A549 (cell line): ENCODE results near the gene MS4A1. TPM values are rescaled to one million over a fixed set of nuclear protein-coding genes. Genes with fewer than 3 reads are reported as not detected.

ENCODE experiments used
- ATAC-seq, 2 experiments: fragments of 200-7000 bp in 1 of 2; fragments of >200 bp in 1 of 2; cut with Nextera tagmentation in 1 of 2; cut with Tn5 transposase in 1 of 2; 3 replicates each; pipeline versions ENCODE4 v1.8.0 to v1.9.1; 2018 to 2020; ENCODE audit warnings: mild to moderate bottlenecking in 1 of 2, moderate library complexity in 1 of 2
- CTCF ChIA-PET: fragments of 300-600 bp; sonication (Branson Sonifier 250); formaldehyde crosslinking; extraction: SDS; loops from one replicate; lab custom pipeline; 2021; ENCODE audit warnings: antibody characterized with exemption, inconsistent platforms; lab: Yijun Ruan, JAX
- POLR2A ChIA-PET: fragments of 350-600 bp; formaldehyde crosslinking; extraction: SDS; loops from one replicate; lab custom pipeline; 2021; ENCODE audit warnings: antibody characterized with exemption, inconsistent platforms; lab: Yijun Ruan, JAX
- DNase-seq, 2 experiments: peaks; one replicate each; pipeline versions ENCODE4 v3.0.0 to v3.0.0-alpha.2; 2011 to 2016; ENCODE audit warnings: low read depth in 1 of 2, low spot score in 1 of 2
- FAIRE-seq: peaks from 2 replicates; lab custom pipeline; 2011; peaks lifted over from hg19 to GRCh38; lab: Jason Lieb, UNC
- H3K27ac ChIP-seq, 2 experiments: fragments of >200 bp; sonication (Bioruptor Twin); formaldehyde crosslinking; 3 replicates each; pipeline ENCODE4 v1.5.1; 2016 to 2017
- H3K4me1 ChIP-seq: fragments of >200 bp; sonication (Bioruptor Twin); formaldehyde crosslinking; 3 replicates; pipeline ENCODE4 v1.6.1; 2016
- H3K4me2 ChIP-seq: fragments of >200 bp; sonication (Bioruptor Twin); formaldehyde crosslinking; 3 replicates; pipeline ENCODE4 v1.6.1; 2016
- H3K4me3 ChIP-seq: fragments of >200 bp; sonication (Bioruptor Twin); formaldehyde crosslinking; 3 replicates; pipeline ENCODE4 v1.5.1; 2016
- H3K9me3 ChIP-seq: fragments of >200 bp; sonication (Bioruptor Twin); formaldehyde crosslinking; 3 replicates; pipeline ENCODE4 v1.6.1; 2016
- CEBPB ChIP-seq, 2 experiments: fragments of >200 bp in 1 of 2; sonication (Bioruptor Twin) in 1 of 2; formaldehyde crosslinking in 1 of 2; IDR thresholded peaks; 2 replicates each; pipeline ENCODE4 v1.6.1; 2012 to 2016
- CHD2 ChIP-seq: fragments of 150-350 bp; IDR thresholded peaks from 2 replicates; pipeline ENCODE4 v1.6.1; 2014; ENCODE audit warnings: low read length; ENCODE audit not compliant: partially characterized antibody
- CHD4 ChIP-seq: fragments of 200-600 bp; sonication (generic); IDR thresholded peaks from 2 replicates; pipeline ENCODE4 v1.6.1; 2016; ENCODE audit warnings: antibody characterized with exemption, mild to moderate bottlenecking, borderline replicate concordance
- CTCF ChIP-seq: fragments of >200 bp; sonication (Bioruptor Twin); formaldehyde crosslinking; IDR thresholded peaks from 3 replicates; pipeline ENCODE4 v1.5.1; 2016
- EHF ChIP-seq: fragments of 250-450 bp; sonication (Bioruptor Pico); IDR thresholded peaks from 2 replicates; pipeline ENCODE4 v1.5.0; 2020; ENCODE audit warnings: mild to moderate bottlenecking
- EHMT2 ChIP-seq: fragments of 200-600 bp; sonication (generic); IDR thresholded peaks from 2 replicates; pipeline ENCODE4 v1.6.1; 2016; ENCODE audit warnings: antibody characterized with exemption, low read depth, mild to moderate bottlenecking, moderate library complexity
- ELK1 ChIP-seq: fragments of 150-350 bp; IDR thresholded peaks from 2 replicates; pipeline ENCODE4 v1.6.1; 2014; ENCODE audit warnings: low read depth, mild to moderate bottlenecking, low read length
- EP300 ChIP-seq, 2 experiments: fragments of >200 bp; sonication (Bioruptor Twin); formaldehyde crosslinking; IDR thresholded peaks; 2 replicates in 1 of 2; 3 replicates in 1 of 2; pipeline ENCODE4 v1.6.1; 2016 to 2017
- ESRRA ChIP-seq: fragments of 150-350 bp; IDR thresholded peaks from 2 replicates; pipeline ENCODE4 v1.6.1; 2014; ENCODE audit warnings: mild to moderate bottlenecking, low read length, borderline replicate concordance
- FOSL2 ChIP-seq, 2 experiments: fragments of 450-650 bp in 1 of 2; fragments of >200 bp in 1 of 2; sonication (Bioruptor Twin) in 1 of 2; formaldehyde crosslinking; IDR thresholded peaks; 2 replicates each; pipeline versions ENCODE4 v1.5.0 to v1.6.1; 2016 to 2020; ENCODE audit warnings: mild to moderate bottlenecking in 1 of 2, moderate library complexity in 1 of 2
- GATA3 ChIP-seq: IDR thresholded peaks from 2 replicates; pipeline ENCODE4 v1.6.1; 2012; ENCODE audit warnings: borderline replicate concordance
- HES2 ChIP-seq: fragments of >200 bp; sonication (Bioruptor Twin); formaldehyde crosslinking; IDR thresholded peaks from 2 replicates; pipeline ENCODE4 v1.6.1; 2016
- HOXA7 ChIP-seq: fragments of 250-450 bp; sonication (Bioruptor Pico); IDR thresholded peaks from 2 replicates; pipeline ENCODE4 v1.5.0; 2020; ENCODE audit warnings: mild to moderate bottlenecking, moderate library complexity
- JUN ChIP-seq, 2 experiments: fragments of >200 bp; sonication (Bioruptor Twin); formaldehyde crosslinking; IDR thresholded peaks; 2 replicates in 1 of 2; 3 replicates in 1 of 2; pipeline ENCODE4 v1.6.1; 2016 to 2017
- MAZ ChIP-seq: fragments of 150-350 bp; IDR thresholded peaks from 2 replicates; pipeline ENCODE4 v1.6.1; 2014; ENCODE audit warnings: antibody characterized with exemption, low read depth, low read length, borderline replicate concordance
- PBX3 ChIP-seq: IDR thresholded peaks from 2 replicates; pipeline ENCODE4 v1.6.1; 2012
- POLR2A ChIP-seq: IDR thresholded peaks from 2 replicates; pipeline ENCODE4 v1.6.1; 2012; ENCODE audit warnings: mild to moderate bottlenecking, low read length
- RAD21 ChIP-seq, 2 experiments: fragments of >200 bp in 1 of 2; sonication (Bioruptor Twin) in 1 of 2; formaldehyde crosslinking in 1 of 2; IDR thresholded peaks in 1 of 2; conservative IDR thresholded peaks in 1 of 2; 2 replicates in 1 of 2; 3 replicates in 1 of 2; pipeline ENCODE4 v1.6.1; 2012 to 2018; ENCODE audit warnings: inconsistent platforms in 1 of 2
- RARB ChIP-seq: fragments of 250-450 bp; sonication (Bioruptor Pico); IDR thresholded peaks from 2 replicates; pipeline ENCODE4 v1.8.0; 2021; ENCODE audit warnings: mild to moderate bottlenecking, moderate library complexity
- RCOR1 ChIP-seq: fragments of 150-350 bp; IDR thresholded peaks from 2 replicates; pipeline ENCODE4 v1.6.1; 2014; ENCODE audit warnings: antibody characterized with exemption, low read length, low read depth
- RFX5 ChIP-seq: fragments of 450-650 bp; IDR thresholded peaks from 2 replicates; pipeline ENCODE4 v1.7.1; 2014; ENCODE audit warnings: antibody characterized with exemption, mild to moderate bottlenecking, moderate library complexity
- RNF2 ChIP-seq: fragments of 200-600 bp; sonication (generic); IDR thresholded peaks from 2 replicates; pipeline ENCODE4 v1.6.1; 2016; ENCODE audit warnings: low read depth, mild to moderate bottlenecking, antibody characterized with exemption, moderate library complexity, borderline replicate concordance
- SMC3 ChIP-seq: fragments of >200 bp; sonication (Bioruptor Twin); formaldehyde crosslinking; IDR thresholded peaks from 3 replicates; pipeline ENCODE4 v1.6.1; 2018; ENCODE audit warnings: inconsistent platforms
- TFCP2L1 ChIP-seq: fragments of 250-450 bp; sonication (Bioruptor Pico); IDR thresholded peaks from 2 replicates; pipeline ENCODE4 v1.5.0; 2021; ENCODE audit warnings: mild to moderate bottlenecking
- ZC3H11A ChIP-seq: fragments of 450-650 bp; IDR thresholded peaks from 2 replicates; pipeline ENCODE4 v1.6.1; 2014; ENCODE audit warnings: antibody characterized with exemption, mild to moderate bottlenecking
- ZSCAN20 ChIP-seq: fragments of 250-450 bp; sonication (Bioruptor Pico); IDR thresholded peaks from 2 replicates; pipeline ENCODE4 v1.8.0; 2022; ENCODE audit warnings: mild to moderate bottlenecking, moderate library complexity
- WGBS: methylation state at CpG from one replicate; pipeline ENCODE4 v1.1.6; 2017; ENCODE audit errors: missing lambda C conversion rate; 5-methylcytosine and 5-hydroxymethylcytosine counted together
- polyA plus RNA-seq, 4 experiments: library from polyadenylated mRNA; depleted of rRNA in 3 of 4; stranded (reverse); fragments of >200 nt; fragmentation: RNase III in 1 of 4; extraction: RNeasy Plus Mini Kit Qiagen cat#74134 plus additional on column Dnase treatment in 1 of 4; gene quantifications; 2 replicates in 3 of 4; 3 replicates in 1 of 4; pipeline ENCODE4 v1.2.3, GENCODE V29; 2011 to 2017

The MS4A1 gene
- polyA plus RNA-seq, 2 of the 4 experiments (the other 2 are of a cell fraction): not detected

GRCh38 chr11:60431251-60431650 lies 24.4 kb upstream of the MS4A1 start:
- DNase-seq (no peak), FAIRE-seq (no peak), ATAC-seq (no peak)
- Histone ChIP-seq H3K4me2 (no peak overlapping the region), H3K27ac (no peak overlapping the region), H3K4me1 (no peaks in the 10 kb centered on the region)
- POLR2A ChIA-PET: no interaction called here
- TF ChIP-seq ESRRA (no peak), ZC3H11A (no peak)
- TF ChIP-seq, all 56 proteins: peak for 0
- 39% methylated on average over 2 of the region's 2 CpGs for WGBS
- no peaks in the 10 kb centered on the region for H3K9me3 ChIP-seq
- CTCF ChIA-PET: no interaction called here
- no peak overlapping the region for H3K4me3 ChIP-seq

GRCh38 chr11:60433401-60433800 lies 22.2 kb upstream of the MS4A1 start:
- ATAC-seq: no peak
- Histone ChIP-seq H3K4me3 (no peak overlapping the region), H3K27ac (no peak overlapping the region), H3K4me2 (no peak overlapping the region), H3K4me1 (no peaks in the 10 kb centered on the region), H3K9me3 (no peaks in the 10 kb centered on the region)
- TF ChIP-seq EHF (CRISPR knock-in tag): no peak
- TF ChIP-seq JUN (IDR thresholded peaks at IDR 0.05): no peak
- no peak for TF ChIP-seq SMC3
- TF ChIP-seq EP300 (IDR thresholded peaks at IDR 0.05): no peak
- TF ChIP-seq CTCF: no peak
- no peak for TF ChIP-seq POLR2A
- no peak for TF ChIP-seq GATA3
- TF ChIP-seq CEBPB (IDR thresholded peaks at IDR 0.05): no peak
- TF ChIP-seq HES2: no peak
- no peak for TF ChIP-seq RFX5
- no peak for TF ChIP-seq ELK1
- TF ChIP-seq MAZ: no peak
- FAIRE-seq: no peak
- DNase-seq: no peak
- ChIA-PET POLR2A (no interaction called here), CTCF (no interaction called here)
- WGBS: 19% methylated on average over 4 of the region's 4 CpGs

GRCh38 chr11:60447070-60447469 lies 8.6 kb upstream of the MS4A1 start:
- Histone ChIP-seq H3K4me1 (no peaks in the 10 kb centered on the region), H3K4me3 (no peak overlapping the region), H3K27ac (no peak overlapping the region), H3K4me2 (no peak overlapping the region; the same call in 2 of the 3 replicates), H3K9me3 (no peaks in the 10 kb centered on the region)
- no peak for TF ChIP-seq RNF2
- TF ChIP-seq CHD2: no peak
- TF ChIP-seq EHMT2: no peak
- no peak for TF ChIP-seq PBX3
- TF ChIP-seq TFCP2L1 (CRISPR knock-in tag): no peak
- no peak for TF ChIP-seq RFX5
- no peak for TF ChIP-seq FOSL2 (IDR thresholded peaks at IDR 0.05)
- no peak for TF ChIP-seq FOSL2 (CRISPR knock-in tag; IDR thresholded peaks at IDR 0.05)
- no peak for TF ChIP-seq RARB (CRISPR knock-in tag)
- no peak for TF ChIP-seq CHD4
- no peak for TF ChIP-seq RAD21 (conservative IDR thresholded peaks at IDR 0.05 in 1 of 2, IDR thresholded peaks at IDR 0.05 in 1 of 2)
- no peak for TF ChIP-seq ELK1
- TF ChIP-seq HOXA7 (CRISPR knock-in tag): no peak
- no peak for TF ChIP-seq ZSCAN20 (CRISPR knock-in tag)
- no peak for TF ChIP-seq RCOR1
- no peak for FAIRE-seq
- ChIA-PET POLR2A (no interaction called here), CTCF (no interaction called here)
- no peak for ATAC-seq
- no peak for DNase-seq
